ENCODE measurements around the gene FOXA3. TPM values are rescaled to one million over a fixed set of nuclear protein-coding genes. Genes with fewer than 3 reads are reported as not detected.
"Not testable (repeated sequence)": the region's sequence is repeated elsewhere in the genome, so short reads cannot be mapped to it uniquely, and the experiment has no call there.

FOXA3 gene
- total and polyA plus RNA-seq, 9 donors, result 0.04 to 0.26 TPM; not detected in 7

GRCh38 chr19:45865269-45865948, 1.3 kb downstream of the FOXA3 start:
- H3K4me1 ChIP-seq (ENCODE audit: insufficient read depth), result peaks cover 4% of the 10 kb centered on the region
- intact Hi-C loops (cut with DNase I), result no loop called here
- WGBS, 3 donors, result 60 to 75% (median 67%) methylated on average over 9 of the region's 9 CpGs
- no peak for DNase-seq
- H3K36me3 ChIP-seq, result no peaks in the 10 kb centered on the region
- no peak overlapping the region for H3K27ac ChIP-seq
- TF ChIP-seq EP300 (IDR thresholded peaks at IDR 0.05) (no peak), POLR2A (IDR thresholded peaks at IDR 0.05) (no peak), CTCF (IDR thresholded peaks at IDR 0.05) (no peak)
- H3K9me3 ChIP-seq, result no peaks in the 10 kb centered on the region
- no peak overlapping the region for H3K4me3 ChIP-seq
- H3K27me3 ChIP-seq, result peaks cover 7% of the 10 kb centered on the region

GRCh38 chr19:45866400-45867176, 2.5 kb downstream of the FOXA3 start:
- H3K27ac ChIP-seq, result no peak overlapping the region
- H3K27me3 ChIP-seq, result peaks cover 7% of the 10 kb centered on the region
- WGBS, 3 donors, result 54 to 62% (median 59%) methylated on average over 11 of the region's 11 CpGs
- DNase-seq, result no peak
- no peaks in the 10 kb centered on the region for H3K36me3 ChIP-seq
- intact Hi-C loops (cut with DNase I), result no loop called here
- peaks cover 2% of the 10 kb centered on the region for H3K4me1 ChIP-seq (ENCODE audit: insufficient read depth)
- TF ChIP-seq CTCF (IDR thresholded peaks at IDR 0.05) (no peak), POLR2A (IDR thresholded peaks at IDR 0.05) (no peak), EP300 (IDR thresholded peaks at IDR 0.05) (no peak)
- H3K9me3 ChIP-seq, result no peaks in the 10 kb centered on the region
- H3K4me3 ChIP-seq, result no peak overlapping the region

- H3K36me3 ChIP-seq; H3K27ac ChIP-seq; H3K27me3 ChIP-seq; DNase-seq; H3K4me3 ChIP-seq; H3K9me3 ChIP-seq; H3K4me1 ChIP-seq (ENCODE audit: insufficient read depth); intact Hi-C loops (cut with DNase I): not testable (repeated sequence)
- 59 to 70% (median 67%) methylated on average over 4 of the region's 4 CpGs for WGBS, 3 donors
Measured at GRCh38 chr19:45867241-45867640, 3.1 kb downstream of the FOXA3 start.

- H3K27ac ChIP-seq, result no peak overlapping the region
- WGBS, 3 donors, result 73 to 87% (median 76%) methylated on average over 5 of the region's 5 CpGs
- intact Hi-C loops (cut with DNase I), result loop anchor here in 1 of 4 donors (5.0 kb wide), 1 partner anchor 148 kb away; no protein-coding TSS in a partner anchor
- H3K4me1 ChIP-seq (ENCODE audit: insufficient read depth), result no peaks in the 10 kb centered on the region
- H3K36me3 ChIP-seq, result no peaks in the 10 kb centered on the region
- TF ChIP-seq POLR2A (IDR thresholded peaks at IDR 0.05) (no peak), EP300 (IDR thresholded peaks at IDR 0.05) (no peak), CTCF (IDR thresholded peaks at IDR 0.05) (no peak)
- no peak for DNase-seq
- H3K27me3 ChIP-seq, result no peaks in the 10 kb centered on the region
- H3K9me3 ChIP-seq, result no peaks in the 10 kb centered on the region
- H3K4me3 ChIP-seq, result no peak overlapping the region
Measured at GRCh38 chr19:45870798-45871197, 6.7 kb downstream of the FOXA3 start.
